ENCODE data around the gene CLBA1.

DNA sequence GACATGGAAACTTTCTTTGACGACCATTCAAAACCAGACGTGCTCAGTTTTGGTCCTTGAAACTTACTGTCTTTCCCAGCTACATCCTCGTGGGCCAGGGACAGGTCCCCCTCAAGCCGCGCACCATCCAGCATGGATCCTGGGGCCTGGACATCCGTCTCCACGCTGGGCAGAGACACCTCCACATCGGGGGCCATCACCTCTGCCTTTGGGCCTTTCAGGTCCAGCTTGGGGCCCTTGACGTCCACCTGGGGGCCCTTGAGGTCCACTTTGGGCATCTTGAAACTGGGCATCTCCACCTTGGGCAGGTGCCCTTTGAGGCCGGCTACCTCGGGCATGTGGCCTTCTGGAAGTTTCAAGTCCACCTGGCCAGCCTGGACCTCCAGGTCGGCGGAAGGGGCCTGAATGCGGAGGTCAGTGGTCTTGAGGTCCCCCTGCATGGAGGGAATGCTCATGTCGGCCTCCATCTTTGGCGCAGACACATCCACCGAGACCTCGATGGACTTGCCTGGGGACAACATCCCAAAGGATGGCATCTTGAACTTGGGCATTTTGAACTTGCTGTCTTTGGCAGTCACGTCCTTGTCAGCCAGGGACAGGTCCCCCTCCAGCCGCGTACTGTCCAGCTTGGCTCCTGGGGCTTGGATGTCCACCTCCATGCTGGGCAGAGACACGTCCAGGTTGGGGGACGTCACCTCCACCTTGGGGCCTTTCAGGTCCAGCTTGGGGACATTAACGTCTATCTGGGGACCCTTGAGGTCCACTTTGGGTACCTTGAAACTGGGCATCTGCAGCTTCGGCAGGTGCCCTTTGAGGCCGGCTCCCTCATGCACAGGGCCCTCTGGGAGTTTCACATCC lies 43.9 kb upstream of the CLBA1 start:
- TF ChIP-seq, protein P1, sequence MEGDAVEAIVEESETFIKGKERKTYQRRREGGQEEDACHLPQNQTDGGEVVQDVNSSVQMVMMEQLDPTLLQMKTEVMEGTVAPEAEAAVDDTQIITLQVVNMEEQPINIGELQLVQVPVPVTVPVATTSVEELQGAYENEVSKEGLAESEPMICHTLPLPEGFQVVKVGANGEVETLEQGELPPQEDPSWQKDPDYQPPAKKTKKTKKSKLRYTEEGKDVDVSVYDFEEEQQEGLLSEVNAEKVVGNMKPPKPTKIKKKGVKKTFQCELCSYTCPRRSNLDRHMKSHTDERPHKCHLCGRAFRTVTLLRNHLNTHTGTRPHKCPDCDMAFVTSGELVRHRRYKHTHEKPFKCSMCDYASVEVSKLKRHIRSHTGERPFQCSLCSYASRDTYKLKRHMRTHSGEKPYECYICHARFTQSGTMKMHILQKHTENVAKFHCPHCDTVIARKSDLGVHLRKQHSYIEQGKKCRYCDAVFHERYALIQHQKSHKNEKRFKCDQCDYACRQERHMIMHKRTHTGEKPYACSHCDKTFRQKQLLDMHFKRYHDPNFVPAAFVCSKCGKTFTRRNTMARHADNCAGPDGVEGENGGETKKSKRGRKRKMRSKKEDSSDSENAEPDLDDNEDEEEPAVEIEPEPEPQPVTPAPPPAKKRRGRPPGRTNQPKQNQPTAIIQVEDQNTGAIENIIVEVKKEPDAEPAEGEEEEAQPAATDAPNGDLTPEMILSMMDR (IDR thresholded peaks at IDR 0.05), result no peak
- no peak for TF ChIP-seq POLR2A (IDR thresholded peaks at IDR 0.05)

All from vagina (tissue), 2 donors.